Measurements from ENCODE around the gene TOMM5.

The TOMM5 gene

GRCh38 chr9:37554318-37554717 is 38.1 kb downstream of the TOMM5 start:
- TF ChIP-seq MAX (IDR thresholded peaks at IDR 0.05) (no peak), EP300 (IDR thresholded peaks at IDR 0.05; ENCODE audit: borderline replicate concordance) (no peak), EGR1 (IDR thresholded peaks at IDR 0.05) (no peak), ZBTB7A (IDR thresholded peaks at IDR 0.05; ENCODE audit: low read depth) (no peak), TAF1 (IDR thresholded peaks at IDR 0.05; ENCODE audit: low read depth) (no peak), TCF12 (IDR thresholded peaks at IDR 0.05; ENCODE audit: low read depth) (no peak), YY1 (IDR thresholded peaks at IDR 0.05; ENCODE audit: low read depth) (no peak), TEAD4 (IDR thresholded peaks at IDR 0.05) (no peak), RAD21 (IDR thresholded peaks at IDR 0.05; ENCODE audit: low read depth) (no peak), FOXM1 (IDR thresholded peaks at IDR 0.05; ENCODE audit: borderline replicate concordance, low read depth) (no peak)

GRCh38 chr9:37551888-37552287 is 40.5 kb downstream of the TOMM5 start:
- TF ChIP-seq EP300 (IDR thresholded peaks at IDR 0.05; ENCODE audit: borderline replicate concordance) (no peak), MAX (IDR thresholded peaks at IDR 0.05) (no peak)

- TF ChIP-seq CREB1 (IDR thresholded peaks at IDR 0.05; ENCODE audit: low read depth) (no peak), CEBPB (IDR thresholded peaks at IDR 0.05) (no peak), ZBTB7A (IDR thresholded peaks at IDR 0.05; ENCODE audit: low read depth) (no peak), TAF1 (IDR thresholded peaks at IDR 0.05; ENCODE audit: low read depth) (no peak), RAD21 (IDR thresholded peaks at IDR 0.05; ENCODE audit: low read depth) (no peak)
Observed at GRCh38 chr9:37551468-37551867, 40.9 kb downstream of the TOMM5 start.

GRCh38 chr9:37550781-37551180 is 41.6 kb downstream of the TOMM5 start:
- no peak for TF ChIP-seq RAD21 (IDR thresholded peaks at IDR 0.05; ENCODE audit: low read depth)
- TF ChIP-seq CEBPB (IDR thresholded peaks at IDR 0.05) = no peak
- no peak for TF ChIP-seq NFIC (IDR thresholded peaks at IDR 0.05)
- no peak for TF ChIP-seq TEAD4 (IDR thresholded peaks at IDR 0.05)
- no peak for TF ChIP-seq YY1 (IDR thresholded peaks at IDR 0.05; ENCODE audit: low read depth)
- no peak for TF ChIP-seq EGR1 (IDR thresholded peaks at IDR 0.05)
- no peak for TF ChIP-seq EP300 (IDR thresholded peaks at IDR 0.05; ENCODE audit: borderline replicate concordance)
- TF ChIP-seq USF1 (IDR thresholded peaks at IDR 0.05) = no peak
- TF ChIP-seq TCF12 (IDR thresholded peaks at IDR 0.05; ENCODE audit: low read depth) = no peak
- no peak for TF ChIP-seq ZBTB7A (IDR thresholded peaks at IDR 0.05; ENCODE audit: low read depth)
- no peak for TF ChIP-seq CREB1 (IDR thresholded peaks at IDR 0.05; ENCODE audit: low read depth)
- TF ChIP-seq TAF1 (IDR thresholded peaks at IDR 0.05; ENCODE audit: low read depth) = no peak
- no peak for TF ChIP-seq MAX (IDR thresholded peaks at IDR 0.05)
- TF ChIP-seq REST (IDR thresholded peaks at IDR 0.05; ENCODE audit: low read depth) = no peak
- no peak for TF ChIP-seq FOXM1 (IDR thresholded peaks at IDR 0.05; ENCODE audit: borderline replicate concordance, low read depth)

GRCh38 chr9:37549527-37549926 is 42.9 kb downstream of the TOMM5 start:
- TF ChIP-seq NFIC (IDR thresholded peaks at IDR 0.05) (no peak), EGR1 (IDR thresholded peaks at IDR 0.05) (no peak), USF1 (IDR thresholded peaks at IDR 0.05) (no peak), TEAD4 (IDR thresholded peaks at IDR 0.05) (no peak), EP300 (IDR thresholded peaks at IDR 0.05; ENCODE audit: borderline replicate concordance) (no peak), FOXM1 (IDR thresholded peaks at IDR 0.05; ENCODE audit: borderline replicate concordance, low read depth) (no peak), REST (IDR thresholded peaks at IDR 0.05; ENCODE audit: low read depth) (no peak), CEBPB (IDR thresholded peaks at IDR 0.05) (no peak), MAX (IDR thresholded peaks at IDR 0.05) (no peak), RAD21 (IDR thresholded peaks at IDR 0.05; ENCODE audit: low read depth) (no peak), YY1 (IDR thresholded peaks at IDR 0.05; ENCODE audit: low read depth) (no peak), ZBTB7A (IDR thresholded peaks at IDR 0.05; ENCODE audit: low read depth) (no peak), TAF1 (IDR thresholded peaks at IDR 0.05; ENCODE audit: low read depth) (no peak), TCF12 (IDR thresholded peaks at IDR 0.05; ENCODE audit: low read depth) (no peak), CREB1 (IDR thresholded peaks at IDR 0.05; ENCODE audit: low read depth) (no peak)

- TF ChIP-seq REST (IDR thresholded peaks at IDR 0.05; ENCODE audit: low read depth) = no peak
- TF ChIP-seq YY1 (IDR thresholded peaks at IDR 0.05; ENCODE audit: low read depth) = no peak
- TF ChIP-seq MAX (IDR thresholded peaks at IDR 0.05) = no peak
- TF ChIP-seq RAD21 (IDR thresholded peaks at IDR 0.05; ENCODE audit: low read depth) = no peak
- no peak for TF ChIP-seq CREB1 (IDR thresholded peaks at IDR 0.05; ENCODE audit: low read depth)
- no peak for TF ChIP-seq TCF12 (IDR thresholded peaks at IDR 0.05; ENCODE audit: low read depth)
- TF ChIP-seq EGR1 (IDR thresholded peaks at IDR 0.05) = no peak
- no peak for TF ChIP-seq TAF1 (IDR thresholded peaks at IDR 0.05; ENCODE audit: low read depth)
- no peak for TF ChIP-seq TEAD4 (IDR thresholded peaks at IDR 0.05)
Observed at GRCh38 chr9:37547328-37547878, 45.0 kb downstream of the TOMM5 start.

Data from Ishikawa (cell line).